ENCODE results near the gene MAPK8.

DNA sequence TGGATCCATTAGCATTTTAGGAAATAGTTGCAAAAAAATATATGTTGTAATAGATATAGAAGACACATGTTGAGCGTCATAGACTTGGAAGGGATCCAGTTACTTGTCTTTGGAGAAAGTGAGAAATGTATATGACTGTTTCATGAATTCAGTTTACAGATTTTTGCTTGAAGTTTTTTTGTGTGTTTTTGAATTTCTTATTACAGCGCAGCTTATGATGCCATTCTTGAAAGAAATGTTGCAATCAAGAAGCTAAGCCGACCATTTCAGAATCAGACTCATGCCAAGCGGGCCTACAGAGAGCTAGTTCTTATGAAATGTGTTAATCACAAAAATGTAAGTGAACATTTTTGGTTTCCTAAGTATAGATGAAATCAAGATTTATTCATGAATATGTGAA lies 98.2 kb downstream of the MAPK8 start:
- TF ChIP-seq, protein P1, sequence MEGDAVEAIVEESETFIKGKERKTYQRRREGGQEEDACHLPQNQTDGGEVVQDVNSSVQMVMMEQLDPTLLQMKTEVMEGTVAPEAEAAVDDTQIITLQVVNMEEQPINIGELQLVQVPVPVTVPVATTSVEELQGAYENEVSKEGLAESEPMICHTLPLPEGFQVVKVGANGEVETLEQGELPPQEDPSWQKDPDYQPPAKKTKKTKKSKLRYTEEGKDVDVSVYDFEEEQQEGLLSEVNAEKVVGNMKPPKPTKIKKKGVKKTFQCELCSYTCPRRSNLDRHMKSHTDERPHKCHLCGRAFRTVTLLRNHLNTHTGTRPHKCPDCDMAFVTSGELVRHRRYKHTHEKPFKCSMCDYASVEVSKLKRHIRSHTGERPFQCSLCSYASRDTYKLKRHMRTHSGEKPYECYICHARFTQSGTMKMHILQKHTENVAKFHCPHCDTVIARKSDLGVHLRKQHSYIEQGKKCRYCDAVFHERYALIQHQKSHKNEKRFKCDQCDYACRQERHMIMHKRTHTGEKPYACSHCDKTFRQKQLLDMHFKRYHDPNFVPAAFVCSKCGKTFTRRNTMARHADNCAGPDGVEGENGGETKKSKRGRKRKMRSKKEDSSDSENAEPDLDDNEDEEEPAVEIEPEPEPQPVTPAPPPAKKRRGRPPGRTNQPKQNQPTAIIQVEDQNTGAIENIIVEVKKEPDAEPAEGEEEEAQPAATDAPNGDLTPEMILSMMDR (conservative IDR thresholded peaks at IDR 0.05; ENCODE audit: low read length) = no peak
- no peak for TF ChIP-seq EZH2phosphoT487 (IDR thresholded peaks at IDR 0.05; ENCODE audit: borderline replicate concordance, low read depth, low read length)

Measured in OCI-LY7 (cell line).